ENCODE results near the gene DNER. TPM values are rescaled to one million over a fixed set of nuclear protein-coding genes. Genes with fewer than 3 reads are reported as not detected.

Gene DNER
- total RNA-seq, 4 donors from 2014 or later = 1.5 to 13.1 (median 4.7) TPM

GRCh38 chr2:229350883-229351282 is 363.5 kb downstream of the DNER start:
- peaks cover 0 to 9% (median 0%) of the 10 kb centered on the region in 4 donors for H3K9me3 ChIP-seq
- DNase-seq (ENCODE audit: low spot score in 2 of 2) = no peak
- no peaks in the 10 kb centered on the region for H3K4me1 ChIP-seq
- no peak overlapping the region for H3K27ac ChIP-seq
- H3K4me3 ChIP-seq = no peak overlapping the region
- H3K27me3 ChIP-seq = no peaks in the 10 kb centered on the region
- no peak for TF ChIP-seq EP300 (IDR thresholded peaks at IDR 0.05)
- no peak for TF ChIP-seq CTCF (IDR thresholded peaks at IDR 0.05)
- no peak for TF ChIP-seq POLR2A (IDR thresholded peaks at IDR 0.05)
- no peaks in the 10 kb centered on the region for H3K36me3 ChIP-seq

GRCh38 chr2:229350117-229350805 is 364.1 kb downstream of the DNER start:
- H3K4me3 ChIP-seq = no peak overlapping the region
- no peak for TF ChIP-seq POLR2A (IDR thresholded peaks at IDR 0.05)
- no peak for TF ChIP-seq EP300 (IDR thresholded peaks at IDR 0.05)
- no peak for TF ChIP-seq CTCF (IDR thresholded peaks at IDR 0.05)
- WGBS, 2 donors = 81 to 89% methylated on average over 9 of the region's 9 CpGs
- no peak for DNase-seq (ENCODE audit: low spot score in 2 of 2)
- no peaks in the 10 kb centered on the region for H3K27me3 ChIP-seq
- peaks cover 0 to 9% (median 0%) of the 10 kb centered on the region in 4 donors for H3K9me3 ChIP-seq
- H3K27ac ChIP-seq = no peak overlapping the region
- no peaks in the 10 kb centered on the region for H3K36me3 ChIP-seq
- H3K4me1 ChIP-seq = no peaks in the 10 kb centered on the region

GRCh38 chr2:229348128-229348527 is 366.2 kb downstream of the DNER start:
- Histone ChIP-seq H3K27ac (no peak overlapping the region), H3K9me3 (peaks cover 0 to 9% (median 0%) of the 10 kb centered on the region in 4 donors), H3K4me1 (no peaks in the 10 kb centered on the region), H3K36me3 (no peaks in the 10 kb centered on the region), H3K27me3 (no peaks in the 10 kb centered on the region), H3K4me3 (no peak overlapping the region)
- WGBS, 2 donors = 80 to 84% methylated on average over 3 of the region's 3 CpGs
- DNase-seq (ENCODE audit: low spot score in 2 of 2) = no peak
- TF ChIP-seq EP300 (IDR thresholded peaks at IDR 0.05) (no peak), POLR2A (IDR thresholded peaks at IDR 0.05) (no peak), CTCF (IDR thresholded peaks at IDR 0.05) (no peak)

- Histone ChIP-seq H3K4me1 (no peaks in the 10 kb centered on the region), H3K27me3 (no peaks in the 10 kb centered on the region), H3K4me3 (no peak overlapping the region), H3K27ac (no peak overlapping the region), H3K9me3 (peaks cover 0 to 9% (median 0%) of the 10 kb centered on the region in 4 donors), H3K36me3 (no peaks in the 10 kb centered on the region)
- no peak for DNase-seq (ENCODE audit: low spot score in 2 of 2)
- WGBS, 2 donors = 61 to 62% methylated on average over 4 of the region's 4 CpGs
- TF ChIP-seq EP300 (IDR thresholded peaks at IDR 0.05) = no peak
- TF ChIP-seq CTCF (IDR thresholded peaks at IDR 0.05) = no peak
- TF ChIP-seq POLR2A (IDR thresholded peaks at IDR 0.05) = no peak
These were observed 367.4 kb downstream of the DNER start for GRCh38 chr2:229346816-229347540.

GRCh38 chr2:229344955-229345354 is 369.4 kb downstream of the DNER start:
- whole genome bisulfite sequencing, 2 donors = 76 to 83% methylated on average over 4 of the region's 4 CpGs
- no peak for DNase-seq (ENCODE audit: low spot score in 2 of 2)
- peaks cover 0 to 9% (median 0%) of the 10 kb centered on the region in 4 donors for H3K9me3 ChIP-seq
- no peaks in the 10 kb centered on the region for H3K27me3 ChIP-seq
- no peak overlapping the region for H3K4me3 ChIP-seq
- no peaks in the 10 kb centered on the region for H3K4me1 ChIP-seq
- no peaks in the 10 kb centered on the region for H3K36me3 ChIP-seq
- H3K27ac ChIP-seq = no peak overlapping the region
- TF ChIP-seq EP300 (IDR thresholded peaks at IDR 0.05) = no peak
- no peak for TF ChIP-seq POLR2A (IDR thresholded peaks at IDR 0.05)
- no peak for TF ChIP-seq CTCF (IDR thresholded peaks at IDR 0.05)
